Activated CD8-positive, alpha-beta T cell treated with anti-CD3 and anti-CD28 coated beads for 36 hours (primary cell): Measurements from ENCODE around the gene GPR62. TPM values are rescaled to one million over a fixed set of nuclear protein-coding genes. Genes with fewer than 3 reads are reported as not detected.

Experiments used
- ATAC-seq: fragments of 200-7000 bp; cut with Tn5 transposase; one replicate; pipeline ENCODE4 v1.10.0; 2021; ENCODE audit warnings: mild to moderate bottlenecking, moderate library complexity
- CTCF ChIA-PET: fragments of 350-600 bp; sonication (Branson Sonifier 250); formaldehyde crosslinking; loops from one replicate; lab custom pipeline; 2021; ENCODE audit warnings: antibody characterized with exemption; lab: Charles Lee
- POLR2A ChIA-PET: fragments of 350-600 bp; sonication (Branson Sonifier 250); formaldehyde crosslinking; loops from one replicate; lab custom pipeline; 2021; ENCODE audit warnings: antibody characterized with exemption; lab: Charles Lee
- DNase-seq: peaks from one replicate; pipeline ENCODE4 v3.0.0-alpha.2; 2020
- H3K27ac Mint-ChIP-seq: one replicate; pipeline ENCODE4 v1.8.0; 2021; ENCODE audit warnings: mild to moderate bottlenecking, mixed read lengths
- H3K27me3 Mint-ChIP-seq: one replicate; pipeline ENCODE4 v1.8.0; 2021; ENCODE audit warnings: mixed read lengths
- H3K36me3 Mint-ChIP-seq: one replicate; pipeline ENCODE4 v1.8.0; 2021; ENCODE audit warnings: low read depth, mixed read lengths
- H3K4me1 Mint-ChIP-seq: one replicate; pipeline ENCODE4 v1.8.0; 2021; ENCODE audit warnings: low read depth, mixed read lengths
- H3K4me3 Mint-ChIP-seq: one replicate; pipeline ENCODE4 v1.8.0; 2021; ENCODE audit warnings: mild to moderate bottlenecking, moderate library complexity, mixed read lengths
- H3K9me3 Mint-ChIP-seq: one replicate; pipeline ENCODE4 v1.8.0; 2021; ENCODE audit warnings: mixed read lengths
- intact Hi-C: fragments of 100-400 bp; cut with micrococcal nuclease; formaldehyde crosslinking; loops from one replicate; pipeline ENCODE4 v1.10.0; 2022
- total RNA-seq, 2 experiments: library from RNA; stranded (reverse); gene quantifications; one replicate each; pipeline ENCODE4 v1.2.3, GENCODE V29; 2021
- TF ChIP-seq, protein P1 (sequence below): fragments of 200-600 bp; IDR thresholded peaks from one replicate; pipeline ENCODE4 v1.8.0; 2022; ENCODE audit warnings: antibody characterized with exemption, mild to moderate bottlenecking

The GPR62 gene
- total RNA-seq, 2 experiments from 2014 or later: not detected

DNA sequence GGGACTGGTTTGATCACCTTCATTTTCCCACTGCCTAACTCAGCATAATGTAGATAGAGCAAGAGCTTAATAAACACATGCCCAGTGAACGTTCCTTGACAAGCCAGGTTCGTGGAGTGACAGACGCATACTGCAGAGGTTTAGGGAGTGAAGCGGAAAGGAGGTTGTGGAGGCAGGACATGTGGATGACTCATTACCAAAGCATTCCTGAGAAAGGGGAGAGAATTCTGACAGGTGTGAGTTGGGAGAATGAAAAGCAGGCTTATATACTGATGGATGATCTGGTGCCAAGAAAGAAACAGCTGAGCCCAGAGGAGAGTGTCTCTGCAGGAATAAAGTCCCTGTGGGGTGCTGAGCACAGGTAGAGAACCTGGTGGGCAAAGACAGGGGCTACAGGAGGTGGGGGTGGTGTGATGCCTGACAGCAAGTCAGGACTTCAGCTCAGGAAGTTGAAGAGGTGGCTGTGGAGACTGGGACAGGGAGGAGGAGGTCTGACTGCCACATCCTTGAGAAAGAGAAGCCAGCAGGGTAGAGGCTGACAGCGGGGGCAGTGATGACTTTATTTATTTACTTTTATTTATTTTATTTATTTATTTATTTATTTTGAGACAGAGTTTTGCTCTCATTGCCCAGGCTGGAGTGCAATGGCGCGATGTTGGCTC, 42.9 kb downstream of the GPR62 start:
- Mint-ChIP-seq H3K4me3 (no peak overlapping the region), H3K36me3 (peaks cover 27% of the 10 kb centered on the region), H3K4me1 (peaks cover 18% of the 10 kb centered on the region), H3K27me3 (no peaks in the 10 kb centered on the region), H3K9me3 (no peaks in the 10 kb centered on the region), H3K27ac (no peak overlapping the region)
- TF ChIP-seq, protein P1, sequence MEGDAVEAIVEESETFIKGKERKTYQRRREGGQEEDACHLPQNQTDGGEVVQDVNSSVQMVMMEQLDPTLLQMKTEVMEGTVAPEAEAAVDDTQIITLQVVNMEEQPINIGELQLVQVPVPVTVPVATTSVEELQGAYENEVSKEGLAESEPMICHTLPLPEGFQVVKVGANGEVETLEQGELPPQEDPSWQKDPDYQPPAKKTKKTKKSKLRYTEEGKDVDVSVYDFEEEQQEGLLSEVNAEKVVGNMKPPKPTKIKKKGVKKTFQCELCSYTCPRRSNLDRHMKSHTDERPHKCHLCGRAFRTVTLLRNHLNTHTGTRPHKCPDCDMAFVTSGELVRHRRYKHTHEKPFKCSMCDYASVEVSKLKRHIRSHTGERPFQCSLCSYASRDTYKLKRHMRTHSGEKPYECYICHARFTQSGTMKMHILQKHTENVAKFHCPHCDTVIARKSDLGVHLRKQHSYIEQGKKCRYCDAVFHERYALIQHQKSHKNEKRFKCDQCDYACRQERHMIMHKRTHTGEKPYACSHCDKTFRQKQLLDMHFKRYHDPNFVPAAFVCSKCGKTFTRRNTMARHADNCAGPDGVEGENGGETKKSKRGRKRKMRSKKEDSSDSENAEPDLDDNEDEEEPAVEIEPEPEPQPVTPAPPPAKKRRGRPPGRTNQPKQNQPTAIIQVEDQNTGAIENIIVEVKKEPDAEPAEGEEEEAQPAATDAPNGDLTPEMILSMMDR: no peak
- ATAC-seq: no peak
- DNase-seq: no peak
- ChIA-PET CTCF (interaction anchor here (0.8 to 1.7 kb wide), 7 partner anchors 10 to 147 kb away, joined by 3 to 8 read pairs (median 4); partner anchors contain the start of genes PARP3 and RRP9), POLR2A (interaction anchor here (0.6 to 0.7 kb wide), 2 partner anchors 56 to 161 kb away, joined by 3 read pairs; no protein-coding TSS in a partner anchor)
- intact Hi-C loops: no loop called here

DNA sequence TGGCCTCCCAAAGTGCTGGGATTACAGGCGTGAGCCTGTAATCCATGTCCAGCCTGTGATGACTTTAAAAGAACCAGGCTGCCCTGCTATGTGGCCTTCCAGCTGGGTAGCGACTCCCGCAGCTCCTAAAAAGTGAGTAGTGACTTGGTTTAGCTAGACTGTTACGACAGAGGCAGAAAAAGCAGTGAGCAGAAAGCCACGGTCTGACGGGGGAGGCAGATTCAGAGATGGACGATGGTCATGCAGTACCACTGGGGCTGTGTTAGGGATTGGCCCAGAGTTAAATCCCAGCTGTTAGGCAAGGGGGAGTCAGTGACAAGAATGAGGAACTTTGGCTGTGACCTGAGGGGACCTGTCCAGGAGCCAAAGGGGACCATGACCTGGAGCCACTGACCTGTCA, 43.6 kb downstream of the GPR62 start:
- CTCF ChIA-PET: interaction anchor here (0.8 to 1.7 kb wide), 6 partner anchors 9 to 146 kb away, joined by 3 to 8 read pairs (median 5); no protein-coding TSS in a partner anchor
- Mint-ChIP-seq H3K9me3 (no peaks in the 10 kb centered on the region), H3K36me3 (peaks cover 21% of the 10 kb centered on the region), H3K4me1 (peaks cover 15% of the 10 kb centered on the region), H3K4me3 (no peak overlapping the region), H3K27me3 (no peaks in the 10 kb centered on the region), H3K27ac (no peak overlapping the region)
- DNase-seq (no peak), ATAC-seq (no peak)
- POLR2A ChIA-PET: interaction anchor here (0.7 kb wide), 1 partner anchor 55 kb away, joined by 3 read pairs; no protein-coding TSS in a partner anchor
- TF ChIP-seq, protein P1: no peak
- intact Hi-C loops: no loop called here

DNA sequence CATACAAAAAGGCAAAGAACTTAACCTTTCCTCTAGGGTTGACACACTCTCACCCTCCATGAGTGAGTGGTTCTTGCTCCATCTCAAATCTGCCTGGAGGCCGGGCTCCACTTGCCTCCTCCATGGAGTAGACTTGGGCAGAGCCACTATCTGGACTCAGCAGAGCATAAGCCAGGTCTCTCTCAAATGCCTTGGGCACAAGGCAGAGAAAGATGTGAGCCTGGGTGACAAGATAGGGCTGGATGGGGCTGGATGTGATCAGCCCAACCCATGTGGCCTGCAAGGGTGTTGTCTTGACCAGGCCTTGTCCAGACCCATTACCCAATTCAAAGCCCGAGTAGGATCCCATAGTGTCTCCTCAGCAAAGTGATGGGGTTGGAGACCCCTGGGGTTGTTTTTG, 44.7 kb downstream of the GPR62 start:
- CTCF ChIA-PET: interaction anchor here (5.2 to 6.2 kb wide), 3 partner anchors 54 to 147 kb away, joined by 74 to 92 read pairs (median 83); partner anchors contain the start of gene DUSP7

DNA sequence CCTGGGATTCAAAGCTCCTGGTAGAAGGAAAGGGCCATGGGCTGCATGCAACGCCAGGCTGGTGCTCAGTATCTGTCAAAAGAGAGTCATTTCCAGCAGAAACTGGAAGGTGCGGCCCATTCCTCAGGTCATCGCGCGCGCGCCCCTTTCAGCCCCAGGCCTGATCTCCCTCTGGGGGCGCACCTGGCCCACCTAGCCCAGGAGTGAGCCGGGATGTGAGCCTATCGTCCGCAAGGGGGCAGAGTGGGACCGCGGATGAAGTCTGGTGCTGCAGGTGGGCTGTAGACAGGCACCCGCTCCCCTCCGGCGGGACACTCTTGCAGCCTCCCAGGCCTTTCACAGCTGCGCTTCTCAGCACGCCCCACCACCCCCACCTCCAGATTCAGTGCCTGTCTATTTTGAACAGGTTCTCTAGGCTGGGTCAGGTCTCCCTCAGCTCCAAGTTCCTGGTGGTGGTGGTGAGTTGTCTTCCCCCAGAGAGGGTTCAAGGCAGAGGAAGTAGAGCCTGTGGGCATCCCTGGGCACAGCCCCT, 46.3 kb downstream of the GPR62 start:
- POLR2A ChIA-PET: interaction anchor here (0.7 to 1.4 kb wide), 5 partner anchors 18 to 142 kb away, joined by 3 to 5 read pairs (median 3); partner anchors contain the start of genes ACY1 and DUSP7
- DNase-seq (peak; percentile 95), ATAC-seq (peak; percentile 99)
- intact Hi-C loops: loop anchor here (1.0 to 5.0 kb wide), 3 partner anchors 51 to 143 kb away; no protein-coding TSS in a partner anchor
- Mint-ChIP-seq H3K27me3 (no peaks in the 10 kb centered on the region), H3K27ac (no peak overlapping the region), H3K4me3 (no peak overlapping the region), H3K4me1 (peaks cover 13% of the 10 kb centered on the region), H3K36me3 (no peaks in the 10 kb centered on the region), H3K9me3 (no peaks in the 10 kb centered on the region)
- TF ChIP-seq, protein P1: peak; percentile 94
- CTCF ChIA-PET: interaction anchor here (0.6 to 6.2 kb wide), 42 partner anchors 10 to 487 kb away, joined by 3 to 92 read pairs (median 4); partner anchors contain the start of genes ABHD14B, DUSP7, GPR62 and PARP3

More for the DNA sequence above, 44.7 kb downstream of the GPR62 start:
- Mint-ChIP-seq H3K27me3 (no peaks in the 10 kb centered on the region), H3K27ac (no peak overlapping the region), H3K9me3 (no peaks in the 10 kb centered on the region), H3K4me3 (no peak overlapping the region), H3K36me3 (peaks cover 10% of the 10 kb centered on the region), H3K4me1 (peaks cover 8% of the 10 kb centered on the region)
- POLR2A ChIA-PET: no interaction called here
- ATAC-seq (no peak), DNase-seq (no peak)
- intact Hi-C loops: loop anchor here (2.0 to 5.0 kb wide), 2 partner anchors 52 to 123 kb away; no protein-coding TSS in a partner anchor
- TF ChIP-seq, protein P1: no peak
